Mucosa of gallbladder (tissue), 1 donor: ENCODE results near the gene MMRN2. TPM values are rescaled to one million over a fixed set of nuclear protein-coding genes. Genes with fewer than 3 reads are reported as not detected.

ENCODE experiments used
- DNase-seq: peaks from one replicate; pipeline ENCODE4 v3.0.0-alpha.2; 2020; ENCODE audit warnings: low spot score
- total RNA-seq: library from RNA; stranded (reverse); gene quantifications from one replicate; pipeline ENCODE4 v1.2.1, GENCODE V29; 2021
- donor health status: DM: no; HTN: no; CAD: no.

Gene MMRN2
- total RNA-seq, 1 donor from 2014 or later, result 17.4 TPM

DNA sequence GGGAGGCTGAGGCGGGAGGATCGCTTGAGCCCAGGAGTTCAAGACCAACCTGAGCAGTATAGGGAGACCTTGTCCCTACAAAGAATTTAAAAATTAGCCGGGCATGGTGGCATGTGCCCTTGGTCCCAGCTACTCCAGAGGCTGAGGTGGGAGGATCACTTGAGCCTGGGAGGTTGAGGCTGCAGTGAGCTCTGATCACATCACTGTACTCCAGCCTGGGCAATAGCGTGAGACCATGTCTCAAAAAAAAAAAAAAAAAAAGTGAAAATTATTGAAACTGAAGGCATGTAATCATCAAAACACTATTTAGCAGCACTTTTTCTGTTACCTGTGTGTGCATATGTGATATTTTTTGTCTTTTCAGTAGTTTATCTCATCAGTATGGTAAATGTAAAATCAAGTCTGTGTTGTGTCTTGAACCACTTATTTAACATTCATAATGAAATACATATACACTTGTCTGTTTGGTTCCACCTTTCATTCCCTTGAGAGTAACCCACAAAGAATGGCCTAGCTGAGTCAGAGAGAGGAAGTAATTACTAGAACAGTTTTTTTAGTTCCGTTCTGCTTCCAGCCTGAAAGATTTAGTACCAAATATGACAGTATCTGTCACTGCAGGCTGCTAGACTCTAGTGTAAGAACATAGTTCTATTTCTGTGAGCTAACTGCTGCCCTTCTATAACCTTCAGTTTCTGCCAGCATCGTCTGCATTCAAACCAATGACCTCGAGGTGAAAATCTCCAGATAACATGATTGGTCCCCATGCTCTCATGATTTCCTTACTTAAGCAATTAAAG, 68.6 kb downstream of the MMRN2 start:
- no peak for DNase-seq

Other genes with a start within 250 kb of the MMRN2 start
- 55.3 TPM for gene BMPR1A, start 201.0 kb downstream of the MMRN2 start, total RNA-seq
- gene SNCG, start 984 bp upstream of the MMRN2 start, total RNA-seq, result 15.8 TPM
- 25.4 TPM for gene ADIRF, start 10.9 kb upstream of the MMRN2 start, total RNA-seq
- not detected for gene FAM25A, start 62.7 kb upstream of the MMRN2 start, total RNA-seq
- 126 TPM for gene GLUD1, start 137.2 kb upstream of the MMRN2 start, total RNA-seq
- gene SHLD2, start 137.6 kb upstream of the MMRN2 start, total RNA-seq, result 18.4 TPM